Progenitor cell of endocrine pancreas (in vitro differentiated cells): Measurements from ENCODE around the gene SCP2. TPM values are rescaled to one million over a fixed set of nuclear protein-coding genes. Genes with fewer than 3 reads are reported as not detected.

Experiments used
- DNase-seq: peaks from one replicate; pipeline ENCODE4 v3.0.0; 2021; ENCODE audit warnings: low spot score; ENCODE audit not compliant: unreplicated experiment
- H3K27ac Mint-ChIP-seq: 2 replicates; pipeline ENCODE4 v1.8.0; 2021; ENCODE audit warnings: mild to moderate bottlenecking, moderate library complexity, mixed read lengths
- H3K27me3 Mint-ChIP-seq: 2 replicates; pipeline ENCODE4 v1.8.0; 2021; ENCODE audit warnings: mixed read lengths
- H3K36me3 Mint-ChIP-seq: 2 replicates; pipeline ENCODE4 v1.8.0; 2022; ENCODE audit warnings: mixed read lengths; ENCODE audit not compliant: insufficient read depth
- H3K4me1 Mint-ChIP-seq: 2 replicates; pipeline ENCODE4 v1.8.0; 2021; ENCODE audit warnings: low read depth, mixed read lengths
- H3K4me3 Mint-ChIP-seq: 2 replicates; pipeline ENCODE4 v1.8.0; 2021; ENCODE audit warnings: low read depth, mild to moderate bottlenecking, moderate library complexity, mixed read lengths
- H3K9me3 Mint-ChIP-seq: 2 replicates; pipeline ENCODE4 v1.8.0; 2021; ENCODE audit warnings: low read depth, mixed read lengths
- total RNA-seq: library from RNA; stranded (reverse); gene quantifications from 2 replicates; pipeline ENCODE4 v1.2.1, GENCODE V29; 2021
- TF ChIP-seq, protein P1 (sequence below): fragments of 200-600 bp; sonication (generic); IDR thresholded peaks from one replicate; pipeline ENCODE4 v1.5.0; 2021; ENCODE audit warnings: antibody characterized with exemption, mild to moderate bottlenecking; ENCODE audit not compliant: unreplicated experiment

Gene SCP2
- total RNA-seq, 1 donor from 2014 or later, result 60.8 TPM

DNA sequence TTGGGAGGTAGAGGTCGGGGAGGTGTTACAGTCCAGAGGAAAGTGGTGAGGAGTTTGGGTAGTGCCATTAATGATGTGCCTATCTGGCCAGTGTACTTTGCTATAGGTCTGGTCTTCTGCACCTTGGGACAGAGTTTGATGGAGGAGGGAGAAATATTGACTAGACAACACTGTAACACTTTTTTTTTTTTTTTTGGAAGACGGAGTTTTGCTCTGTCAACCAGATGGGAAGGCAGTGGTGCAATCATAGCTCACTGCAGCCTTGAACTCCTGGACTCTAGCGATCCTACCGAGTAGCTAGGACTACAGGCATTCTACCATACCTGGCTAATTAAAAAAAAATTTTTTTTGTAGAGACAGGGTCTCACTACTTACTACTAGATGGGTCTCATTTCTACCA, 1.9 kb downstream of the SCP2 start:
- Mint-ChIP-seq H3K9me3 (no peaks in the 10 kb centered on the region), H3K4me1 (peaks cover 1% of the 10 kb centered on the region), H3K36me3 (no peaks in the 10 kb centered on the region), H3K27ac (no peak overlapping the region), H3K27me3 (peaks cover 49% of the 10 kb centered on the region), H3K4me3 (no peak overlapping the region)
- DNase-seq, result no peak
- TF ChIP-seq, protein P1, sequence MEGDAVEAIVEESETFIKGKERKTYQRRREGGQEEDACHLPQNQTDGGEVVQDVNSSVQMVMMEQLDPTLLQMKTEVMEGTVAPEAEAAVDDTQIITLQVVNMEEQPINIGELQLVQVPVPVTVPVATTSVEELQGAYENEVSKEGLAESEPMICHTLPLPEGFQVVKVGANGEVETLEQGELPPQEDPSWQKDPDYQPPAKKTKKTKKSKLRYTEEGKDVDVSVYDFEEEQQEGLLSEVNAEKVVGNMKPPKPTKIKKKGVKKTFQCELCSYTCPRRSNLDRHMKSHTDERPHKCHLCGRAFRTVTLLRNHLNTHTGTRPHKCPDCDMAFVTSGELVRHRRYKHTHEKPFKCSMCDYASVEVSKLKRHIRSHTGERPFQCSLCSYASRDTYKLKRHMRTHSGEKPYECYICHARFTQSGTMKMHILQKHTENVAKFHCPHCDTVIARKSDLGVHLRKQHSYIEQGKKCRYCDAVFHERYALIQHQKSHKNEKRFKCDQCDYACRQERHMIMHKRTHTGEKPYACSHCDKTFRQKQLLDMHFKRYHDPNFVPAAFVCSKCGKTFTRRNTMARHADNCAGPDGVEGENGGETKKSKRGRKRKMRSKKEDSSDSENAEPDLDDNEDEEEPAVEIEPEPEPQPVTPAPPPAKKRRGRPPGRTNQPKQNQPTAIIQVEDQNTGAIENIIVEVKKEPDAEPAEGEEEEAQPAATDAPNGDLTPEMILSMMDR, result no peak

DNA sequence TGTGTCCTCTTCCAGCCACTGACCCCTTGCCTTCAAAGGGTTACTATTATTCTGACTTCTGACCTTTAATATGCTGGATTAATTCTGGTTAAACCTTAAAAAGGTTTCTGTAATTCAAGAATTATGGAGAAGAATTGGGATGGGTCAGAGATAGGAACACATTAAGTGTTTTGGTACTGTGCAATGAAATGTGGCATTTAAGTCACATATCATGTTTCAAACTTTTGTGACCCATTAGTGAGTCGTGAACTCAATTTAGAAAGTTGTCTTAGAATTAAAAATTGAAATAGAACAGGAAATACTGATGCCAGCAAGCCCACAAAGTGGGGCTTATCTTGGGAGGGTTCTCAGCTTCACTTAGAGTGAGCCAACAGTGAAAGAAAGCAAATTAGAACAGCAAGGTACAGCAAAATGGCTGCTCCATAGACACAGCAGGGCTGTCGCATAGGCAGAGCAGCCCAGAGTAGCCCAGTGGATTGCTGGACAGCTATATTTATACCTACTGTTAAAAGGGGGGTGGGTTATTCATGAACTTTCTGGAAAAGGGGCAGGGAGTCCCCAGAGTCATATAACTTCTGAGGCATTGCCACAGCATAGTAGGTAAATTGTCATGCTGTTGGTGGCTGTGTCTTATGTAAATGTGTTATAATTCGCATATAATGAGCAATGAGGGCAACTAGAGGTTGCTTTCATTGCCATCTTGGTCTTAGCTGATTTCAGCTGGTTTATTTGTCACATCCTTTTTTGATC, 10.5 kb downstream of the SCP2 start:
- no peaks in the 10 kb centered on the region for H3K9me3 Mint-ChIP-seq
- H3K27me3 Mint-ChIP-seq, result no peaks in the 10 kb centered on the region
- no peaks in the 10 kb centered on the region for H3K36me3 Mint-ChIP-seq
- H3K4me1 Mint-ChIP-seq, result peaks cover 1% of the 10 kb centered on the region
- TF ChIP-seq, protein P1, result no peak
- no peak overlapping the region for H3K4me3 Mint-ChIP-seq
- H3K27ac Mint-ChIP-seq, result no peak overlapping the region
- DNase-seq, result no peak

DNA sequence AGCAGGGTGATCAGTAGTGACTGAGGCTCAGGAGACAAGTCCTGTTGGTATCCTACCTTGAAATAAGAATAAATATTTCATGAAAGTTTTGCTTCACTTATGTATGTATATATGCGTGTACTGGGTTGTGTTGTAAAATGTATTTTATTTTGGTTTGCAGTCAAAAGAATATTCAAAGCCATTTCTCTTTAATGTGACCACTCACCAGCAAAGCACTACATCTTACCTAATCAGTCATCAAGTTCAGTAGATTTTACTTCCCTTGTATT, 11.0 kb downstream of the SCP2 start:
- H3K4me1 Mint-ChIP-seq, result peaks cover 1% of the 10 kb centered on the region
- TF ChIP-seq, protein P1, result no peak
- no peaks in the 10 kb centered on the region for H3K36me3 Mint-ChIP-seq
- no peak overlapping the region for H3K4me3 Mint-ChIP-seq
- no peak overlapping the region for H3K27ac Mint-ChIP-seq
- no peaks in the 10 kb centered on the region for H3K27me3 Mint-ChIP-seq
- DNase-seq, result no peak
- no peaks in the 10 kb centered on the region for H3K9me3 Mint-ChIP-seq

DNA sequence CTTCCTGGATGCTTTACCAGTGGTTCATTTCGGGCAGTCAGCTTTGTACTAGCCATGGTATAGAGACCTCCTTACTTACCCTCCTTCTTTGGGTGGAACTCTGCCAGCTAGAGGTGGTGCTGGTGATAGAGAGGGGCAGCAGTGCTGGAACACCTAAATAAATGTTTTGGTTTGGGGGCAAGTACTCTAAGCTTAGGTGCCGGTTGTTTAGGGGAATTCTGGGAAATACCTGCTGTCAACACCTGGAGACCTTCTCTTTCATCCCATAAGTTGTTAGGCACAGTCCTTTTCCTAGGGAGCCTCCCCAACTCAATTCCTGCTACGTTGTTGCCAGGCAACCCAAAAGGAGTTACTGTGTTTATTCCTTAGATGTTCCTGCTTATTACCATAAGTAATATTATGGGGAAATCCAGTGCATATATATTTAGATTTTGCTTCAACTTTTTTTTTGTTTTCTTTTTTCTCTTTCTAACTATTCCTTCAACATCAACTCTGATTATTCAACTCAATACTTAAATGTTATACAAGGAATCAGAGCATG, 16.9 kb downstream of the SCP2 start:
- Mint-ChIP-seq H3K27ac (no peak overlapping the region), H3K9me3 (no peaks in the 10 kb centered on the region), H3K4me1 (peaks cover 1% of the 10 kb centered on the region), H3K4me3 (no peak overlapping the region), H3K27me3 (no peaks in the 10 kb centered on the region), H3K36me3 (no peaks in the 10 kb centered on the region)
- no peak for DNase-seq
- TF ChIP-seq, protein P1, result no peak

DNA sequence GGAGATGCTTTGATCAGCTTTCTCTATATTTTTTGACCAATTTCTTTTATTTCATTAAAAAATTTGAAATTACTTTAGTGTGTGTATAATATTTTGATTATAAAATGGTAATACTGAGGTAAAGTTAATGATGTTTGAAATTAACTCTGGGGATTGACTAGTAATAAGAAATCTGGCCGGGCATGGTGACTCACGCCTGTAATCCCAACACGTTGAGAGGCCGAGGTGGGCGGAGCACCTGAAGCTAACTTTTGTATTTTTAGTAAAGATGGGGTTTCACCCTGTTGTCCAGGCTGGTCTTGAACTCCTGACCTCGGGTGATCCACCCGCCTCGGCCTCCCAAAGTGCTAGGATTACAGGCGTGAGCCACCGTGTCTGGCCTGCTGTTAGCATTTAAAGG, 17.5 kb downstream of the SCP2 start:
- TF ChIP-seq, protein P1, result no peak
- peaks cover 1% of the 10 kb centered on the region for H3K4me1 Mint-ChIP-seq

More for the DNA sequence above, 17.5 kb downstream of the SCP2 start:
- no peak for DNase-seq
- Mint-ChIP-seq H3K27ac (no peak overlapping the region), H3K9me3 (no peaks in the 10 kb centered on the region), H3K36me3 (no peaks in the 10 kb centered on the region), H3K27me3 (no peaks in the 10 kb centered on the region), H3K4me3 (no peak overlapping the region)
